ENCODE measurements around the gene COL4A2. TPM values are rescaled to one million over a fixed set of nuclear protein-coding genes. Genes with fewer than 3 reads are reported as not detected.

COL4A2 gene
- total RNA-seq, 1 donor from 2014 or later: 1,736 TPM

- peak overlapping the region; percentile 67 for H3K4me3 ChIP-seq (ENCODE audit: low read depth, low read length)
- H3K27me3 ChIP-seq (ENCODE audit: control insufficient read depth, insufficient read depth, low read length): no peaks in the 10 kb centered on the region
- DNase-seq (ENCODE audit: low read depth): no peak
- no peak for TF ChIP-seq CTCF (IDR thresholded peaks at IDR 0.05; ENCODE audit: insufficient read depth, low read length, poor library complexity, severe bottlenecking)
- peaks cover 5% of the 10 kb centered on the region for H3K36me3 ChIP-seq (ENCODE audit: control insufficient read depth, insufficient read depth, low read length)
Measured at GRCh38 chr13:110307767-110308655, 927 bp downstream of the COL4A2 start.

GRCh38 chr13:110308656-110309359 lies 1.7 kb downstream of the COL4A2 start:
- Histone ChIP-seq H3K4me3 (ENCODE audit: low read depth, low read length) (peak overlapping the region; percentile 67), H3K36me3 (ENCODE audit: control insufficient read depth, insufficient read depth, low read length) (peaks cover 3% of the 10 kb centered on the region), H3K27me3 (ENCODE audit: control insufficient read depth, insufficient read depth, low read length) (no peaks in the 10 kb centered on the region)
- DNase-seq (ENCODE audit: low read depth): no peak
- TF ChIP-seq CTCF (IDR thresholded peaks at IDR 0.05; ENCODE audit: insufficient read depth, low read length, poor library complexity, severe bottlenecking): no peak

GRCh38 chr13:110309661-110310524 lies 2.8 kb downstream of the COL4A2 start:
- no peak for TF ChIP-seq CTCF (IDR thresholded peaks at IDR 0.05; ENCODE audit: insufficient read depth, low read length, poor library complexity, severe bottlenecking)
- peaks cover 3% of the 10 kb centered on the region for H3K36me3 ChIP-seq (ENCODE audit: control insufficient read depth, insufficient read depth, low read length)
- peak overlapping the region; percentile 67 for H3K4me3 ChIP-seq (ENCODE audit: low read depth, low read length)
- no peaks in the 10 kb centered on the region for H3K27me3 ChIP-seq (ENCODE audit: control insufficient read depth, insufficient read depth, low read length)
- DNase-seq (ENCODE audit: low read depth): no peak

- DNase-seq (ENCODE audit: low read depth): no peak
- Histone ChIP-seq H3K36me3 (ENCODE audit: control insufficient read depth, insufficient read depth, low read length) (peaks cover 3% of the 10 kb centered on the region), H3K4me3 (ENCODE audit: low read depth, low read length) (no peak overlapping the region), H3K27me3 (ENCODE audit: control insufficient read depth, insufficient read depth, low read length) (no peaks in the 10 kb centered on the region)
- no peak for TF ChIP-seq CTCF (IDR thresholded peaks at IDR 0.05; ENCODE audit: insufficient read depth, low read length, poor library complexity, severe bottlenecking)
Measured at GRCh38 chr13:110310541-110311442, 3.7 kb downstream of the COL4A2 start.
